SIG-M5 treated with dmso at 0.1 percent for 504 hours (cell line): Measurements from ENCODE around the gene ARFIP2.

Experiments used
- DNase-seq: peaks from one replicate; lab custom pipeline; 2025; ENCODE audit not compliant: unreplicated experiment; lab: John Stamatoyannopoulos, UW

Gene ARFIP2

DNA sequence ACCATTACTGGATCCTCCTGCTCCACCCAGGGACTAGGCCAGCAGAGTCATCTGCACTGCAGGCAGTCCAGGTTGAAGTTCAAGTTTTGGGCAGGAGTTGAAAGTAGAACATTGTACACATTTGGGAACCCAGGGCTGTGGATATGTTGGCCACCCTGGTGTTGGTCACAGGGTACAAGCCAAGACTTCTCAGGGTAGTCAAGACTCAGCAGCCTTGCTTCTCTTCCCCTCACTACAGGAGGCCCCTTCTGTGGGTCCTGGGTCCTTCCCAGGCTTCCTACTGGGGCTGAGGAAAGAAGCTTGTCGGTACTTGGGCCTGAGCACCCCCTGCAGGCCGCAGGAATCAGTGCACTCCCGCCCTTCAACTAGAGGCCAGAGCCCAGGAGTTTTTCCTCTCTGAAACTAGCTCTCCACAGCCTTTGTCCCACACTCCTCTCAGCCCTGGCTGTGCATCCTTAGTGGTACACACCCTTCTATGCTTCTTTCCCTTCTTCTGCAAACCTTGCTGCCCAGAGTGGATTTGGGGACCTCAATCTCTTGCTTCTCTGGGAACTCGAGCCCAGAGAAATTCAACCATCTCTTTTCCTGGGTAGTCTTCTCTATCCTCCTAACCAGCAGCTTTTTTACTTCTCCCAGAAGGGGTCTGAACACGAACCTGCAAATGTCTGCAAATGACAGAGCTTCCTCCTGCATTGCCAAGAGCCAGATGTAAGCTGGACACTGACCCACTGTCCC lies 37.7 kb downstream of the ARFIP2 start:
- DNase-seq = peak; percentile 32

GRCh38 chr11:6442441-6442840 lies 38.7 kb downstream of the ARFIP2 start:
- no peak for DNase-seq

GRCh38 chr11:6440906-6441358 lies 40.2 kb downstream of the ARFIP2 start, which contains the start of gene HPX:
TSS of gene HPX (minus strand) at chr11:6440987. CDS start at chr11:6440963, 24 bp downstream.
- DNase-seq = no peak

- DNase-seq = peak; percentile 77
Measured at GRCh38 chr11:6438979-6439571, 42.1 kb downstream of the ARFIP2 start.

DNA sequence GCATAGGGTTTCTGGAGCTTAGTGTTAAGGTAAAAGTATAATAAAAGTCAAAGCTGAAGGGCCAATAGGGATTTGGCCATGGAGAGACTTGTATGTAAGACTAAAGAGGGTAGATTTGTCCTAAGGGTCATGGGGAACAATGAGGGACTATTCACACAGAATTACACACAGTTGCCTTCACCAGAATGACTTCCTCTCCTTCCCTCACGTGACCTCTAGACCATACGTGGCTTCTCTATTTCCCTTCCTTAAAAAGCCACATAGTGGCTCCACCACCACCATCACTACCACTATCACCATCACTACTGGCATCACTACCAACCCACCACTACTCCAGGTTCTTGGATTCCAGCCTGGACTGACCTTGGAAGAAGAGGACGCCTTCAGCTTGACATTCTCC lies 43.1 kb downstream of the ARFIP2 start:
- DNase-seq = peak; percentile 42

- no peak for DNase-seq
Measured at GRCh38 chr11:6437423-6437822, 43.7 kb downstream of the ARFIP2 start.

DNA sequence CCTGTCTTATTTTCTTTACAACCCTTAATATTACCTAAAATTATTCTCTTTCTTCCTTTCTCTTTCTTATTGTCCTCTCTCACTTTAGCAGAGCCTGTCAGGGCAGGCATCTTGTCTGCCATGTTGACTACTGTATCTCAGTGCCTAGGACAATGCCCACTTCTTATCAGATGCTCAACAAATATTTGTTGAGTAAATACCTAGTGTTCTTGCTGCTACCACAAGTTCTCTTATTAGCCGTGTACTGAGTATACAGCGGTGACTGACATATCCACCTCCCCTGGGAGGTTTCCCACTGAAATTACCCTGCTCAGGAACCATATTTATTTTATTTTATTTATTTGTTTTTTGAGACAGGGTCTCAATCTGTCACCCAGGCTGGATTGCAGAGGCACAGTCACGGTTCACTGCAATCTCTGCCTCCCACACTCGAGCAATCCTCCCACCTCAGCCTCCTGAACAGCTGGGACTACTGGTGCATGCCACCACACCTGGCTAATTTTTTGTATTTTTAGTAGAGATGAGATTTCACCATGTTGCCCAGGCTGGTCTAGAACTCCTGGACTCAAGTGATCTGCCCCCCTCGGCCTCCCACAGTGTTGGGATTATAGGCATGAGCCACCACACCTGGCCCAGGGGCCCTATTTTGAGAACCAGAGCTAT lies 47.0 kb downstream of the ARFIP2 start:
- no peak for DNase-seq

GRCh38 chr11:6431861-6432260 lies 49.3 kb downstream of the ARFIP2 start:
- DNase-seq = no peak

DNA sequence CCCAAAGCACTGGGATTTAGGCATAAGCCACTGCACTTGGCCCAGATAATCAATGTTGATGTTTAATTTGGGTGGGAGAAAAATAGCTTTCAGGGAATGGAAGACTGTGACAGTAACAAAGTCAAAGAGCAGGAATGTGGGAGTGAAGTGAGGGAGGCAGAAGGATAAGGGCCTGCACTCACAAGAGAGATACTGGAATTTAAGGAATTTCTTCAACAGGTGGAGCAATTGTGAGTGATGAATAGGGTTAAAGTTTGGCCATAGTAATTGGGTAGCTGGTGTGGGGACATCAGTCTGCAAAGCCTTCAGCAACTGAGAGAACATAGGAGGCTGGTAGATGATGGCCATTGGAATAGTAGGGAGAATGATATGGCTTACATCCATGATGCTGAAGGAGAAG lies 53.6 kb downstream of the ARFIP2 start:
- DNase-seq = no peak
